Gastrocnemius medialis (tissue), 4 donors: ENCODE results near the gene LRFN3.

ENCODE experiments used
- CTCF ChIP-seq, 5 experiments: fragments of 450-650 bp in 3 of 5; fragments of 200-600 bp in 2 of 5; sonication (generic) in 2 of 5; IDR thresholded peaks in 4 of 5; conservative IDR thresholded peaks in 1 of 5; 1 replicate in 4 of 5; 2 replicates in 1 of 5; pipeline ENCODE4 v1.5.1; 2016 to 2019; ENCODE audit warnings: antibody characterized with exemption in 5 of 5, mild to moderate bottlenecking in 3 of 5, moderate library complexity in 3 of 5
- POLR2A ChIP-seq, 2 donors: fragments of 450-650 bp; IDR thresholded peaks; one replicate each; pipeline ENCODE4 v1.6.1; 2017; ENCODE audit warnings: antibody characterized with exemption in 2 of 2, mild to moderate bottlenecking in 2 of 2, moderate library complexity in 2 of 2

GRCh38 chr19:35909684-35910035, 26.5 kb upstream of the LRFN3 start:
- TF ChIP-seq CTCF (IDR thresholded peaks at IDR 0.05 in 4 of 5, conservative IDR thresholded peaks at IDR 0.05 in 1 of 5) (no peak), POLR2A (IDR thresholded peaks at IDR 0.05) (no peak)
